Inflammatory macrophage treated with lipopolysaccharide for 1 hour (primary cell): Measurements from ENCODE around the gene TRAPPC3.

Source experiments
- DNase-seq, 2 donors: peaks; one replicate each; pipeline ENCODE4 v3.0.0-alpha.2; 2020 to 2022

TRAPPC3 gene

DNA sequence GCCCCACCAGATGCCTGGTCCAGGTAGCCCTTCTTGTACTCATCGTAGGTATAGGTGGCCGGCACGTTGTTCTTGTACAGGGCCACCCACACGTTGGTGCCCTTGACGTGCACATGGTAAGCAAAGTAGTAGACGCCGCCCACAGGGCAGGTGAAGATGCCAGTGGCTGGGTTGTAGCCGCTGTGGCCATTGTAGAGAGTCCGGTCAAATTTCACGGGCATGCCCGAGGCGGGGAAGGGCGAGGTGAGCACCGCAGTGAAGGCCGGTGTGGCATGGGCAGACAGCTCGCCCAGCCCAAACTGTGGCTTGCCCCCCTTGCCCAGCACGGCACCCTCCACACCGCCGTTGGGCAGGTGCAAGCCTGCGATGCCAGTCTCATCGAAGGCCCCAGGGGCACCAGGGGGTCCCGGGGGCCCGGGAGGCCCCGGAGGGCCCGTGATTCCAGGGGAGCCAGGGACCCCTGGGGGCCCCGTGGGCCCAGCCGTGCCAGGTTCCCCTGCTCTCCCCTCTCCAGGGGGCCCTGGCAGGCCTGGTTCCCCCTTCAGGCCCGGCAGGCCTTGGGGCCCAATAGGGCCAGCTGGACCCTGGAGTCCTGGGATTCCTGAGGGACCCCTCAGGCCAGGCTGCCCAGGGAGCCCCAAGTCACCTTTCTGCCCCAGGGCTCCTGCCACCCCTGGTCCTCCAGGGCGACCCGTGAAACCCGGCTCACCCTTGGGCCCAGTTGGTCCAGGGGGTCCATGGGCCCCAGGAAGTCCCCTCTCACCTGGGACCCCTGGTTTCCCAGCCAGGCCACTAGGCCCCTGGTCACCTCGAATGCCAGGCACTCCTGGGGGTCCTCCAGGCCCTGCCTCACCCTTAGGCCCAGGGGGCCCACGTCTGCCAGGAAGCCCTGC, 51.3 kb downstream of the TRAPPC3 start:
- DNase-seq: no peak

DNA sequence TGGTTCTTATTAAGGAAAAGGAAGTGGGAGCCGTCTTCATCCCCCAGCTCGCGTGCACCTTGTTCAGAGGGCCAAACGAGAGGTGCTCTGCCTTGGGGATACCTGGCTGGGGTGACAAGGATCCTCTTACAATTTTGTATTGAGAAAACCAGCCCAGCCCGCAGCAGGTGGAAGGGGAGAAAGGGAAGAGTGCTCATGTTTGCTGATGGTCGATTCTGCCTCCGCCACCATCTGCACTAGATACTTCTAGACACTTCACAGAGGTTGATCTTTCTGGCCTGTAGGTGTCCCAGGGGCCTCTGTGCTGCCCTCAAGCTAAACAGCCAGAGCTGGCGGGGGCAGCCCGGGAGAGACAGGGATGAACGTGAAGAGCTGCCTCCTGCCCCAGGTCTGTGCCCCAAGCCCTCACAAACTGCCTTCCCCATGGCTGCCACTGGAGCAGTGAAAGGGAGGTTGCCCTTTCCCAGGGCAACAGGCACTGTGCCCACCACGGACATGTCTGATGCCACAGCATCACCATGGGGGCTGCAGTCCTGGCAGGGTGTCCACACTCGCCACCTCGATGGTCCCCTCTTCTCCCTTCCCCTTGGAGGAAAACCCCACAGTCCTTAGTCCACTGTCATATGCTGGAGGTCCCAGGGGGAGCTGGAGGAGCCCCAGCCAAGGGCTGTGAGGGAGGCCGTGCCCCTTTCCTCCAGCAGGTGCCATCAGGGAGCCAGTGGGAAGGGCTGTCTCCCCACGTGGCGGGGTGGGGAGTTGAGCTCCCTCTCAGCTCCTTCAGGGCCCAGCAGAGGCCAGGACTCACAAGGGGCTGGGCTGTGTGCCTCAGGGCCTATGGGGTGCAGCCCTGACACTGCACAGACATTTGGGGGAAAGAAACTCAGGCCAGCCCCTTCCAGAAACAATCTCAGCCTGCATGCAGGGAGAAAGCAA, 52.5 kb downstream of the TRAPPC3 start:
- DNase-seq: no peak

DNA sequence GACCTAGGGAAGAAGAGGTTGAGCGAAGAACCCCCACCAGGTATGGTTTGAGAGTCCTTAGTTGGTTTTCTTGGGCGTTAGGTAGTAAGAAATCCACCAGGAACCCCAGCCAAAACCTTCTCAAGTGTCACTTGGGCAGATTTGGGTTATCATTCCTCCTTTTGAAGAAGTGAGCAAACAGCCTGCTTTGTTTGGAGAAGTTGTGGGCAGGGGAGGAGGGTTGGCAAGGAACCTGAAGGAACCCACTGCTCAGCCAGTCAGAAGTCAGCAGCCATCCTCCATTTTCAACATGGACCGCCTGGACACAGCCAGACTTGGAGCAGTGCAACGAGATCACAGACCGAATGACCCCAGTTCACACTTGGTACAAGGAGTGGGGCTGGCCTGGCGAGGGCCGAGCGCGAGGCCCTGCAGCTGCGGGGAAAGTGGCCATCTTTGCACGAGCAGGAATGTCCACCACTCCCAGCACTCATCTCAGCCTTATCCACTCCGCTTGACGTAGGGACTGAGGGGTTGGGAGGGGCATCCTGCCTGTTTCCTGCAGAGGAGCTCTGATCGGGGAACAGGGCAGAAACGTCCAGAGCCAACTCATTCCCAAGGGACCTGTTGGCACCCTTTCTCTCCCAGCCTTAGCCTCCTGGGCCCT, 53.4 kb downstream of the TRAPPC3 start:
- DNase-seq: peak; percentile 56 to 64

DNA sequence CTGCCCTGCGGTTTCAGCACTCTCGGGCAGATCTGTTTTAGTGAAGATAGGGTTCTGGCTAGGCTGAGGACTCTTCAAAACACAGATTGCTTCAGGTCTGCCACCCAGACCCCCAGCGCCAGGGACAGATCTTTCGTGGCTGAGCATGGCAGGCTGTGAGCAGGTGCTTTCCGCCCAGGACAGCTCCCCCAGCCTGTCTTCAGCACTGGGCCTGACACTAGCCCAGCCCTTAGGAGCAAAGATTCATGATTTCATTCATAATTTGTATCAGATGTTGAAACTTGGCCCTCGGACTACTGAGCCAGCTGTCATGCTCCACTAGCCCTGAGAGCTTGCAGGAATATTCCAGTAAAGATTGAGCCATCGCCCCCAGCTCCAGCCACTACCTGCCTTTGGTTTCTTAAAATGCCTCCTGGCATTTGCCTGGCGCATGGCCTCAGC, 54.6 kb downstream of the TRAPPC3 start:
- DNase-seq: no peak

DNA sequence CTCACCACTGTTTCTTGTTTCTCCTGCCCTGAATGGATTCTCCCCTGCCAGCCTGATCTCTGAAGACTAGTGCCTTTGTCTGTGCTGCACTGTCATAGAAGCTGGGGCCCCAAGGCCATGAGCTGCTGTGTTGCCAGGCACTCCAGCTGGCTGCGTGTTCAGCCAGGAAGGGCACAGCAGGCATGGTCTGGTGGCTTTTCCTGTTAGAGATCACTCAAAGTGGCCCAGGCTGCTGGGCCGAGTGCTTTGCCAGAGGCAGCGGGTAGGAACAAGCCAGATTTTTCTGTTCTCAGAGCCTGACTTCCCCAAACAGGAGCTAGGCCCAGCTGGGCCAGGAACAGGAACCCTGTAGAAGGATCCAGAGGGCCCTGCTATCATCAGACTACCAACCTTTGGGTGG, 55.4 kb downstream of the TRAPPC3 start:
- DNase-seq: no peak

DNA sequence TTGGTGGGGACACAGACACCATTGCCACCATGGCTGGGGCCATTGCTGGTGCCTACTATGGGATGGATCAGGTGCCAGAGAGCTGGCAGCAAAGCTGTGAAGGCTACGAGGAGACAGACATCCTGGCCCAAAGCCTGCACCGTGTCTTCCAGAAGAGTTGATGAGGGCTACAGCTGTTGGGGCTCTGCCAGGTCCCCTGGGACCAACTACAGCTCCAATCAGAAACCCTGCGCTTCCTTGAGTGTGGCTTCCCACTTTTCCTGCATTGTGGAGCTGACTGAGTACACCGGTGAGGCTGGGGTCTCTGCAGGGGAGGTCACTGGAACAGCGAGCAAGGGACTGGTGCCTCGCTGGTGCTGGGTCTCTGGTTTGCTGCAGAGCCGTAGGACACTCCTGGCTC, 56.1 kb downstream of the TRAPPC3 start:
- DNase-seq: no peak

DNA sequence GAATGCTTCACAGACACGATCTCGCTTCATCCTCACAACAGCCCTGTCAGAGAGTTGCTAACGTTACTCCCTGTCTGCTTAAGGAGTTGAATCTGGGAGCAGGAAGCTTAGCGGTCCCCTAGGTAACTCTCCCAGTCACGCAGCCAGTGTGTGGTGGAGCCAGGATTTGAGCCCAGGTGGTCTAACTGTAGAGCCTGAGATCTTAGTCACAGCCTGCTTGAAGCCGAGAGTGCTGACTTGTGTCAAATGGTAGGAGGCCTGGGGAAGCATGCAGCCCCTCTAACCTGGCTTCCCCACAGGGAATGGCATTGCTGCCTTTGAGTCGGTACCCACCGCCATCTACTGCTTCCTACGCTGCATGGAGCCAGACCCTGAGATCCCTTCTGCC, 56.5 kb downstream of the TRAPPC3 start:
- no peak for DNase-seq

DNA sequence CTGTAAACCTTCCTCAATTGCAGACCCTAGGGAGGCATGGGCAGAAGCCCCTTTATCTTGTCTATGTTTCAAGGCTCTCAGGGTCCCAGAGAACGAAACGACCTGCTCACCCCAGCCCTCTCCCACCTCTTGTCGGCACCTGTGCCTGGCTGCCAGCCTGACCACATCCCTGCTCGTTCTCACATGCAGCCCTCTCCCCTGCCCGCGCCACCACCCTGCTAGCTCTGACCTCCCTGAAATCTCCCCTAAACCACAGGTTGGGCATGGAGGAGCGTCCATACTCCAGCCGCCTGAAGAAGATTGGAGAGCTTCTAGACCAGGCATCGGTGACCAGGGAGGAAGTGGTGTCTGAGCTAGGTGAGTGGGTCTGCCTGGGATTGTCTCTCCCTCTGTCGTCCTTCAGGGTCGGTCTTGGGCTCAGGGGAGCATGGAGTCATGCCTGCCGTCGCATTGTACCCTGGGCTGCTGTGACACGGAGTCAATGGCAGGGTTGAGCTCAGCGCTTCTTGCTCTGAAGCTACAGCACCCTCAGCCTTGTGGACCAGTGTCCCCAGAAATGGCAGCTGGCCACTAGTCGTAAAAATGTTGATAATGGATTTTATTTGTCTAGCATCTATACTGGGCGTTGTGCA, 57.0 kb downstream of the TRAPPC3 start:
- no peak for DNase-seq

DNA sequence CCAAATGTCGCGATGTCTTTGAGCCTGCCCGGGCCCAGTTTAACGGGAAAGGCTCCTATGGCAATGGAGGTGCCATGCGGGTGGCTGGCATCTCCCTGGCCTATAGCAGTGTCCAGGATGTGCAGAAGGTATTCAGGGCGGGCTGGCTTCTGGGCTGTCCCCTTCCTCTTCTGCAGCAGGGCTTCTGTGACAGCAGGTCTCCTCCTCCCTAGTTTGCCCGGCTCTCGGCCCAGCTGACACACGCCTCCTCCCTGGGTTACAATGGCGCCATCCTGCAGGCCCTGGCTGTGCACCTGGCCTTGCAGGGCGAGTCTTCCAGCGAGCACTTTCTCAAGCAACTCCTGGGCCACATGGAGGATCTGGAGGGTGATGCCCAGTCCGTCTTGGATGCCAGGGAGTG, 57.6 kb downstream of the TRAPPC3 start:
- DNase-seq: no peak

DNA sequence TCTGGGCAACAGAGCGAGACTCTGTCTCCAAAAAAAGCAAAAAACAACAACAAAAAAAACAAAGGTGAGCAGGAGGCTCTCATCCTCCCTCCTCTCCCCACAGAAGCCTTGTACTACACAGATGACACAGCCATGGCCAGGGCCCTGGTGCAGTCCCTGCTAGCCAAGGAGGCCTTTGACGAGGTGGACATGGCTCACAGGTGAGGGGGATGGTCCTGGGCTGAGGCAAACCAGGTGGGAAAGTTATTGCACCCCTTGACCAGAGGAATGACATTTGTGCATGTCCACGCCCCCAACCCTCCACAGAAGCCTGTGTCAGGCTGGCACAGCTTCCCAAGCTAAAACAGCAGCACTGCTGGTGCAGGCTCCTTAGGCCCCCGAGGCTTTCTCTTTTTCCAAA, 58.1 kb downstream of the TRAPPC3 start:
- DNase-seq: no peak

DNA sequence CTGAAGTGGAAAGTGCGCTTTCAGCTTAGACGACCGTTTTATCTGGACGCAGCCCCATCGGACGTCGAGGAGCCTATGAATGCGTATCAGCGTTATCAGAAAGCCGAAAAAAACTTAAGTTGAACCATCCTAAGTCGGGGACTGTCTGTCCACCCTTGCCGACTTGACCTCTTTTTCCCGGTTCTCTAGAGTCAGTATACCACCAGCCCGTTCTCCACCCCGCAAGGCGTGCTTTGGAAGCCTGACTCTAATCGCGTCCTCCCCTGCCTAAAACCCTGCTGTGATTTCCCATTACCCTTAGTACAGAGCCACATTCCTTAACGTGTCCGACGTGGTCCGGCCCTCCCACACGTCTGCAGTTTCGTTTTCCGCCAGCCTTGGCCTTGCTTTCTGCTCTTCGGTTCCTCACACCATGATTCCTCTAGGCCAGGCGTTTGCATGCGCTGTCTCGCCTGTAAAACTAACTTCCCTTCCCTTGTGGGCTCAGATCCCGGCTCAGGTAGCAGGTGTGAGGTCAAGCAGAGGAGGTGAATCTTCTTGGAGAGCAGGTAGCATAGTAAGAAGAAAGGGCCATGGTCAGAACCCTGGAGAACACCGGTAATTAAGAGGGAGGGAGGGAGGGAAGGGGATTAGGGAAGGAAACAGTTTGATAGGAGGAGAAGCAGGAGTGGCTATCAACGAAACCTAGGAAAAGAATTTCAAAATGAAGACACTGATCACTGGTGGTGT, 59.7 kb downstream of the TRAPPC3 start:
- peak; percentile 75 to 84 for DNase-seq

DNA sequence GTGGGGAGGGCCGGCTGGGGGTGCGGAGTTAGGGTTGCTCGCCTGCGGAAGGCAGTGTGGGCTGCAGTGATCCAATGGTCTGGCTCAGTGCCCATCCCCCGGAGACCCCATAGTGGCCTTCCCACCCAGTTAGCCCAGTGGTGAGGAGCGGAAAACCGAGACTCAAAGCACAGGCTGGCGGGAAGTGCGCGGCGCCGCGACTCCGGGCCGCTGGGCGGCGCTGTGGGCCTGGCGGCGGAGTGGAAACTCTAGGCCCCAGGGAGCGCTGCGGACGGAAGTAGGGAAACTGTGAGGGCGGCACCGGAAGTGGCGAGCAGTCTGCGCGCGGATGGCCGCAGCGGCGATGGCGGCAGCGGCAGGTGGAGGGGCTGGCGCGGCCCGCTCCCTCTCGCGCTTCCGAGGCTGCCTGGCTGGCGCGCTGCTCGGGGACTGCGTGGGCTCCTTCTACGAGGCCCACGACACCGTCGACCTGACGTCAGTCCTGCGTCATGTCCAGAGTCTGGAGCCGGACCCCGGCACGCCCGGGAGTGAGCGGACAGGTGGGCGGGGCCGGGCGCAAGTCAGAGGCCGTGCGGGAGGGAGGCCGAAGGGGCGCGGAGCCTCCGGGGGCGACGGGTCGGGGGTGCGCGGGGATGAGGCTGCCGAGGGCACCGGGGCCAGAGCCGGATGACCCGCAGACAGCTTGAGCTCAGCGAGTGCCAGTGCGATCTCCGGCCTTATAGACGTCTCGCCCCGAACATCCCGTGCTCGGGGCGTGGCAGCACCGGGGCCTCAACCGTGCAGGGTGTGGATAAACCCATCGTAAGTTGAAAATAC, 60.5 kb downstream of the TRAPPC3 start, which contains the start of gene ADPRS:
ADPRS (plus strand) TSS at position 316 of the 816 bp plus-strand sequence; CDS start at position 329, 13 bp downstream.
- peak; percentile 84 to 92 for DNase-seq

DNA sequence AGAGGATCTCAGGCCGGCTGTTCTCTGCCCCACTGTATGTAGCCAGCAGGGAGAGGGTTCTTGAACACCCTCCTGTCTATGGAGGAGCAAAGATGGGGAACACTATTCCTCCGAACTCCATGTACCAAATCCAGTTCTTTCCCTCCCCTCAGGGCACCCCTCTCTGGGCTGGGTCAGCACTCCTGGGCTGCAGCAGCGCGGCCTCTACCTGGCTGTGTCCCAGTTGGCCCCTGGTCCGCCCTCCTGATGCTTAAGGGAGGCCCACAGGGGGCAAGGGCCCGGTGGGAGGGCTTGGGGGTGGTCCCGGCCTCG, 61.1 kb downstream of the TRAPPC3 start:
- DNase-seq: no peak

DNA sequence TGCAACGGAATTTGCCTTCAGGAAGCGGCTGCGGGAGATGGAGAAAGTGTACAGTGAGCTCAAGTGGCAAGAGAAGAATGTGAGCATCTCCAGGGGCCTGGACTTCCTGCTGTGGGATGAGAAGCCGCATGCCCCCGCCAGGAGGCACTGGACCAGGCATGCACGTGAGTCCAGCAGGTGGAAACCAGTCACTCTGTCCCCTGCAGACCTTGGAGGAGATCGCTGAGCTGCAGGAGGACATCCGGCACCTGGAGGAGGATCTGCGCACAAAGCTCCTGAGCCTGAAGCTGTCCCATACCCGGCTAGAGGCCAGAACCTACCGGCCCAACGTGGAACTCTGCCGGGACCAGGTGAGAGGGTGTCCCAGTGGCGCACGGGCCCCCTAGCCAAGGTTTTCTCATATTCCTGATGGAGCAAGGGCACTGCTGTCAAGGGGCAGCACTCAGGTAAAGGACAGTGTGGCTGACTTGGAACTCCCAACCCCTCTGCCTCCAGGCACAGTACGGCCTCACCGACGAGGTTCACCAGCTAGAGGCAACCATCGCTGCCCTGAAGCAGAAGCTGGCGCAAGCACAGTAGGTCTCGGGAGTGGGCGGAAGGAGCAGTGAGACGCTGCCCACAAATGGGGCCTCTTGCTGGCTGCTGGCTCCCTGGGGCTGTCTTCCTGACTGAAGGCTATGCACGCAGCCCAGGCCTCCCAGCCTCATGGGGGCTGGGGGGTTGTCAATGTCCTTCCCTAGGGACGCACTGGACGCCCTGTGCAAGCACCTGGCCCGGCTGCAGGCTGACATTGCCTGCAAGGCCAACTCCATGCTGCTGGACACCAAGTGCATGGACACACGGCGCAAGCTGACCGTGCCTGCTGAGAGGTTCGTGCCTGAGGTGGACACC, 61.8 kb downstream of the TRAPPC3 start:
- no peak for DNase-seq
